ENCODE data around the gene SLIT1.

SLIT1 gene

DNA sequence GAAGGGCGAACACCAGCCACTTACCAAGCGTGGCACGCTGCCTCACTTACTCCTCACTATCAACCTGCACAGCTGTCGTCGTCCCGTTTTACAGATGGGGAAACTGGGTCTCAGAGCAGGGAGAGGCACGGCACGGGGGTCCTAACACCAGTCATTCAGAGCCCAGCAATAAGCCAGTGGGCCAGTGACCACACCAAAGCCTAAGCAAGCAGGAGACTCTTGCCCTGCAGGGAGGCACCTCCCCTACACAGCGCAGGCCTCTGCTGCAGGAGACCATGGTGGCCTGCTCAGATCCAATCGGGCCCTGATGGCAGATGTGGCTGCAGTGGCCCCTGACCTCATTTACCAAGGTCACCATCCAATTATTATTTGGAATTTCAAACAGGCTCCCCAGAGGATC is 4.8 kb downstream of the SLIT1 start:
- TF ChIP-seq, protein P1, sequence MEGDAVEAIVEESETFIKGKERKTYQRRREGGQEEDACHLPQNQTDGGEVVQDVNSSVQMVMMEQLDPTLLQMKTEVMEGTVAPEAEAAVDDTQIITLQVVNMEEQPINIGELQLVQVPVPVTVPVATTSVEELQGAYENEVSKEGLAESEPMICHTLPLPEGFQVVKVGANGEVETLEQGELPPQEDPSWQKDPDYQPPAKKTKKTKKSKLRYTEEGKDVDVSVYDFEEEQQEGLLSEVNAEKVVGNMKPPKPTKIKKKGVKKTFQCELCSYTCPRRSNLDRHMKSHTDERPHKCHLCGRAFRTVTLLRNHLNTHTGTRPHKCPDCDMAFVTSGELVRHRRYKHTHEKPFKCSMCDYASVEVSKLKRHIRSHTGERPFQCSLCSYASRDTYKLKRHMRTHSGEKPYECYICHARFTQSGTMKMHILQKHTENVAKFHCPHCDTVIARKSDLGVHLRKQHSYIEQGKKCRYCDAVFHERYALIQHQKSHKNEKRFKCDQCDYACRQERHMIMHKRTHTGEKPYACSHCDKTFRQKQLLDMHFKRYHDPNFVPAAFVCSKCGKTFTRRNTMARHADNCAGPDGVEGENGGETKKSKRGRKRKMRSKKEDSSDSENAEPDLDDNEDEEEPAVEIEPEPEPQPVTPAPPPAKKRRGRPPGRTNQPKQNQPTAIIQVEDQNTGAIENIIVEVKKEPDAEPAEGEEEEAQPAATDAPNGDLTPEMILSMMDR (IDR thresholded peaks at IDR 0.05; ENCODE audit: low read depth, low read length): no peak
- no peaks in the 10 kb centered on the region for H3K27me3 ChIP-seq (ENCODE audit: insufficient read depth, low read depth, severe bottlenecking)

DNA sequence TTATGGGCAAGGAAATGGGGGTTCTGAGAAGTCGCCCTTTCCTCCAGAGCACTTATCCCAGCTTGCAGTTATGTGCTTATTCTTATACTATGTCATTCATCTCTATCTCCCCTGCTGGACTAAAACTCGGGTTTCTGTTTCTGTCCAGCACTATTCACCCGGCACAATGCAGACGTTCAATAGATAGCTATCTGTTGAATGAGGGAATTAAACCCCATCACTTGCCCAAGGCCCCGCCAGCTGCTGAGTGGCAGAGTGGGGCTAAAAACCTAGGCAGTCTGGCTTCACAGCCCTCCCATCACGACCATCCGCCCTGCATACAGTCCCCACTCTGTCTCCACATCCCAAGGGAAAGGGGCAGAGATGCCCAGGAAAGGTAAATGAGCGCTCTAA is 5.4 kb downstream of the SLIT1 start:
- Histone ChIP-seq H3K27ac (no peak overlapping the region; the same call in 1 of the 2 replicates), H3K36me3 (no peaks in the 10 kb centered on the region), H3K4me3 (ENCODE audit: low read depth, low read length) (no peak overlapping the region), H3K9me3 (ENCODE audit: severe bottlenecking) (no peaks in the 10 kb centered on the region), H3K27me3 (ENCODE audit: insufficient read depth, low read depth, severe bottlenecking) (no peaks in the 10 kb centered on the region)
- DNase-seq: no peak
- TF ChIP-seq, protein P1 (IDR thresholded peaks at IDR 0.05; ENCODE audit: low read depth, low read length): no peak

More for the DNA sequence above, 4.8 kb downstream of the SLIT1 start:
- no peak overlapping the region for H3K27ac ChIP-seq
- no peak overlapping the region for H3K4me3 ChIP-seq (ENCODE audit: low read depth, low read length)
- no peak for DNase-seq
- H3K36me3 ChIP-seq: no peaks in the 10 kb centered on the region
- no peaks in the 10 kb centered on the region for H3K9me3 ChIP-seq (ENCODE audit: severe bottlenecking)

DNA sequence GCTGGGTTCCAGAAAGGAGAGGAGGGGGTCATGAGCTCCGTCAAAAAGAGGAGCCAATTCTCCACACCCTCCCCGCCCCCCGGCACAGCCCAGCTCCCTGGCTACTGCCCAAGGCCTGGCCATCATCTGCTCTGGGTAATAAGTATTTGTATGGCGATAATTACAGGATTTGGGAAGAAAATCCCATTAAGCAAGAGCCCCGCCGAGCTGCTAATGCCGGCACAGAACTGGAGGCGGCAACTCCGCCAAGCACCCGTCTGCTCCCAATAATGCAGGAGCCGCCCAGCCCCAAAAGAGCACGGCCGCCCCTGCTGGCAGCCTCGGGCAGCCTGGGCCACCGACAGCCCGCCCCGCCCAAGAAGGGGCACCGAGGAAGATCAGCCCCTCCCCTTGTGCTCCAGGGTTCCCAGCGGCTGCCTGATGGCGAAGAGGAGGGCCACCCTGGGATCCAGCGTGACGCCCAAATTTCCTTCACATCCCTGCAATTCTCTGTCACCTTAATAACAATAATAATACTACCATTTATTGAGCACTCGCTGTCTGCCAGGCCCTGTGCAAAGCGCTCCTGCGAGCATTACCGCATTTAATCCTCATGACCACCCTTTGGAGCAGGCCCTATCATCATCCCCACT is 5.9 kb downstream of the SLIT1 start:
- no peaks in the 10 kb centered on the region for H3K9me3 ChIP-seq (ENCODE audit: severe bottlenecking)
- no peaks in the 10 kb centered on the region for H3K27me3 ChIP-seq (ENCODE audit: insufficient read depth, low read depth, severe bottlenecking)
- no peaks in the 10 kb centered on the region for H3K36me3 ChIP-seq
- H3K4me3 ChIP-seq (ENCODE audit: low read depth, low read length): no peak overlapping the region
- peak overlapping the region; percentile 29 for H3K27ac ChIP-seq
- DNase-seq: peak; percentile 94
- TF ChIP-seq, protein P1 (IDR thresholded peaks at IDR 0.05; ENCODE audit: low read depth, low read length): peak; percentile 72

DNA sequence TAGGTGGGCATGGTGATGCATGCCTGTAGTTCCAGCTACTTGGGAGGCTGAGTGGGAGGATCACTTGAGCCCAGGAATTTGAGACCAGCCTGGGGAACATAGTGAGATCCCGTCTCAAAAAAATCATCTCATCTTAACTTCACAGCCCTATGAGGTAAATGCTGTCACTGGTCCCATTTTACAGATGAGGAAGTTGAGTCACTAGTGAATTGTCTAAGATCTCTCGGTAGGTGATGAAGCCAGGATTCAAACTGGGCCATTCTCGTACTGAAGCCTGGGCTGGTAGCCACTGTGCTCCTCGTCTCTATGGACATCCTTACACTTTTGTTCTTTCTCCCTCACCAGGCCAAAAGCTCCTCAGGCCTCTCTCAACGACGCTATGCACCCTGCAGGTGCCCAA is 6.4 kb downstream of the SLIT1 start:
- Histone ChIP-seq H3K27ac (peak overlapping the region; percentile 29), H3K9me3 (ENCODE audit: severe bottlenecking) (no peaks in the 10 kb centered on the region), H3K36me3 (no peaks in the 10 kb centered on the region), H3K27me3 (ENCODE audit: insufficient read depth, low read depth, severe bottlenecking) (no peaks in the 10 kb centered on the region), H3K4me3 (ENCODE audit: low read depth, low read length) (no peak overlapping the region)
- no peak for DNase-seq
- TF ChIP-seq, protein P1 (IDR thresholded peaks at IDR 0.05; ENCODE audit: low read depth, low read length): no peak

DNA sequence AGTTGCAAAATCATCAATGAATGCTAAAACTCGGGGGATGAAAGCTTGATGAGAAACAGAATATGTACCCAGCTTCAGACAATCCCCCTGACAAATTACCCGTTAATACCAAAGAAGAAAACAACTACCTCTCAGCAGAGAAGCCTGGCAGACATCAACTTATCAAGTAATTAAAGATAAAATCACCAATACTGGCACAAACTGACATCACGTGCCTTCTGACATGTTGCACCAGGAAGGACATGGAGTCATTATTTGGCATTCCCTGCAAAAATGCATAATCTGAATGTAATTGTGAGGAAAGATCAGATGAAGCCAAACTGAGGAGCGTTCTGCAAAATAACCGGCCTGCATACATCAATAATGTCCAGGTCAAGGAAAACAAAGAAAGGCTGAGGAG is 7.7 kb downstream of the SLIT1 start:
- TF ChIP-seq, protein P1 (IDR thresholded peaks at IDR 0.05; ENCODE audit: low read depth, low read length): no peak

DNA sequence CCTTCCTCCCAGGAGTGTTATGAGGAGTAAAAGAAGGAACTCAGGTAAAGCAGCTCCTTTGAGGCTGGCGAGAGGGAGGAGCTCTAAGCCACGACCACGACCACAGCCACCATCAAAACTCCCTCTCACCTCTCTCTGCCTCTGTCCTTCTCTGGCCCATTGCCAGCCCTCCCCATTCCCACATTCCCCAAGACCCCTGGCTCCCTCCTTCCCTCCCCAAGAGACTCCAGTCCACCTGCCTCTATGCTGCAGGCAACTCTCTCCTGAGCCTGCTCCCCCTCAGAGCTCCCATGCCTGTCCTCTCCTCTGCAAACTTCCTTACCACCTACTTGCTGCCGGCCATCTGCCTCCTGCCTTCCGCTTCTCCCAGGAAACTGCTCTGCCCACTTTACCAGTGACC is 9.5 kb downstream of the SLIT1 start:
- Histone ChIP-seq H3K9me3 (ENCODE audit: severe bottlenecking) (no peaks in the 10 kb centered on the region), H3K4me3 (ENCODE audit: low read depth, low read length) (no peak overlapping the region), H3K27me3 (ENCODE audit: insufficient read depth, low read depth, severe bottlenecking) (no peaks in the 10 kb centered on the region), H3K27ac (no peak overlapping the region), H3K36me3 (no peaks in the 10 kb centered on the region)
- TF ChIP-seq, protein P1 (IDR thresholded peaks at IDR 0.05; ENCODE audit: low read depth, low read length): no peak
- no peak for DNase-seq

More for the DNA sequence above, 7.7 kb downstream of the SLIT1 start:
- no peak overlapping the region for H3K27ac ChIP-seq
- DNase-seq: no peak
- no peaks in the 10 kb centered on the region for H3K9me3 ChIP-seq (ENCODE audit: severe bottlenecking)
- H3K36me3 ChIP-seq: no peaks in the 10 kb centered on the region
- H3K4me3 ChIP-seq (ENCODE audit: low read depth, low read length): no peak overlapping the region
- H3K27me3 ChIP-seq (ENCODE audit: insufficient read depth, low read depth, severe bottlenecking): no peaks in the 10 kb centered on the region

All from WERI-Rb-1 (cell line).